ENCODE results near the gene GUCY2C. TPM values are rescaled to one million over a fixed set of nuclear protein-coding genes. Genes with fewer than 3 reads are reported as not detected.

GUCY2C gene
- total RNA-seq, 3 donors from 2014 or later: 1.3 TPM; not detected in 2

GRCh38 chr12:14665354-14666348, 30.7 kb downstream of the GUCY2C start:
- Histone ChIP-seq H3K4me3 (peak overlapping the region in 1 of 3 donors; percentile 29), H3K27me3 (no peaks in the 10 kb centered on the region), H3K27ac (no peak overlapping the region), H3K36me3 (no peaks in the 10 kb centered on the region), H3K4me1 (no peaks in the 10 kb centered on the region), H3K9me3 (no peaks in the 10 kb centered on the region)
- TF ChIP-seq, protein P1, sequence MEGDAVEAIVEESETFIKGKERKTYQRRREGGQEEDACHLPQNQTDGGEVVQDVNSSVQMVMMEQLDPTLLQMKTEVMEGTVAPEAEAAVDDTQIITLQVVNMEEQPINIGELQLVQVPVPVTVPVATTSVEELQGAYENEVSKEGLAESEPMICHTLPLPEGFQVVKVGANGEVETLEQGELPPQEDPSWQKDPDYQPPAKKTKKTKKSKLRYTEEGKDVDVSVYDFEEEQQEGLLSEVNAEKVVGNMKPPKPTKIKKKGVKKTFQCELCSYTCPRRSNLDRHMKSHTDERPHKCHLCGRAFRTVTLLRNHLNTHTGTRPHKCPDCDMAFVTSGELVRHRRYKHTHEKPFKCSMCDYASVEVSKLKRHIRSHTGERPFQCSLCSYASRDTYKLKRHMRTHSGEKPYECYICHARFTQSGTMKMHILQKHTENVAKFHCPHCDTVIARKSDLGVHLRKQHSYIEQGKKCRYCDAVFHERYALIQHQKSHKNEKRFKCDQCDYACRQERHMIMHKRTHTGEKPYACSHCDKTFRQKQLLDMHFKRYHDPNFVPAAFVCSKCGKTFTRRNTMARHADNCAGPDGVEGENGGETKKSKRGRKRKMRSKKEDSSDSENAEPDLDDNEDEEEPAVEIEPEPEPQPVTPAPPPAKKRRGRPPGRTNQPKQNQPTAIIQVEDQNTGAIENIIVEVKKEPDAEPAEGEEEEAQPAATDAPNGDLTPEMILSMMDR (IDR thresholded peaks at IDR 0.05): no peak
- TF ChIP-seq POLR2A (IDR thresholded peaks at IDR 0.05) (no peak), POLR2AphosphoS5 (IDR thresholded peaks at IDR 0.05) (no peak)
- intact Hi-C loops (cut with DNase I; ENCODE audit: low total_unique reads): loop anchor here (2.0 kb wide), 1 partner anchor 57 kb away; no protein-coding TSS in a partner anchor
- no peak for DNase-seq (ENCODE audit: low spot score in 2 of 2)

DNA sequence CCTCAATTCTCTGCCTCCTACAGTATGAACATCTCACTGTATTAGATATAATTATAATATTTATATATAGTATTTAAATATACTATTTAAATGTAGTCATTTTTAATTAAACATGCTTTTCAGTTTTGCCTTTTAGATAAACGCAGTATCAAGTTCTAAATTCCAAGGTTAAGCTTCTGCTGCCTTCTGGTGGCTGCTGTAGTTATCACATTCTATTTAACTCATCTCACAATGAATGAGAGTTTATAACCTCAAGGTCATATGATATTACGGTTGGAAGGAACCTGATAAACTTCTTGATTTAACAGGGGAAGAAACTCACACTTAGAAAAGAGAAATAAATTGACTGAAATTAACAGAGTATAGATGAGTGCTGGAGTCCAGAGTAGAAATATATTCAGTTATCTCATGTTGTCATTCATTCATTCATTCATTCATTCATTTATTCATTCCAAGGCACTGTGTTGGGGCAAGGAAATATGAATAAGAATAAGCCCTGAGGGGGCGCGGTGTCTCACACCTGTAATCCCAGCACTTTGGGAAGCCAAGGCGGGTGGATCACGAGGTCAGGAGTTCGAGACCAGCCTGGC, 31.9 kb downstream of the GUCY2C start:
- no peak overlapping the region for H3K27ac ChIP-seq
- no peak for DNase-seq (ENCODE audit: low spot score in 2 of 2)
- H3K9me3 ChIP-seq: no peaks in the 10 kb centered on the region
- intact Hi-C loops (cut with DNase I; ENCODE audit: low total_unique reads): loop anchor here (2.0 kb wide), 1 partner anchor 56 kb away; no protein-coding TSS in a partner anchor
- no peak for TF ChIP-seq POLR2A (IDR thresholded peaks at IDR 0.05)
- TF ChIP-seq, protein P1 (IDR thresholded peaks at IDR 0.05): peak in 2 of 3 donors; percentile 54 to 58
- no peaks in the 10 kb centered on the region for H3K36me3 ChIP-seq
- no peaks in the 10 kb centered on the region for H3K27me3 ChIP-seq
- H3K4me1 ChIP-seq: no peaks in the 10 kb centered on the region
- no peak overlapping the region for H3K4me3 ChIP-seq

DNA sequence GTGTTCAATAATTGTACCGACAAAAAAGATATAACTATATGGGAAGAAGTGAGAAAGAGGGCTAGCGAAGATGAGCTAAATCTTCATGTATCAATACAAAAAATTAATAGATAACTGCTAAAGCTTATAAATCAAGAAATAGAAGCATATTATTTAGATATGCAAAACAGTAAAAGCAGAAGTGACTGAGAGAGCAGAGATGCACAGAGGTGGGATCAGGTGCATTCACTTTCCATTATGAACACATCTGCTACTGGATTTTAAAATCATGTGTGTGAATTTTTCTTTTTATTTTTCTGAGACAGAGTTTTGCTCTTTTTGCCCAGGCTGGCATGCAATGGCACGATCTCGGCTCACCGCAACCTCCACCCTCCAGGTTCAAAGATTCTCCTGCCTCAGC, 33.4 kb downstream of the GUCY2C start:
- intact Hi-C loops (cut with DNase I; ENCODE audit: low total_unique reads): no loop called here

DNA sequence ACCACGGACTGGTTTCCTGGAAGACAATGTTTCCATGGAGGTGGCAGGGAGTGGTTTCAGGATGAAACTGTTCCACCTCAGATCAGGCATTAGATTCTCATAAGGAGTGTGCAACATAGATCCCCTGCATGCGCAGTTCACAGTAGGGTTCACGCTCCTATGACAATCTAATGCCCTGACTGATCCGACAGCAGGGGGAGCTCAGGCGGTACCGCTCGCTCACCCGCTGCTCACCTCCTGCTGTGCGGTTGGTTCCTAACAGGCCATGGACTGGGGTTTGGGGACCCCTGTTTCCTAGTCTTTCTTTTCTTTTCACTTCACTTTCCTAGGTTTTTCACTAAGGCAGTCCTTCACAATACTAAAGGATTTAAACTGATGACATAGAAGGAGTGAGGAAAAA, 39.6 kb downstream of the GUCY2C start:
- TF ChIP-seq POLR2AphosphoS5 (IDR thresholded peaks at IDR 0.05) (no peak), POLR2A (IDR thresholded peaks at IDR 0.05) (no peak)
- TF ChIP-seq, protein P1 (IDR thresholded peaks at IDR 0.05): no peak
- intact Hi-C loops (cut with DNase I; ENCODE audit: low total_unique reads): loop anchor here (5.0 kb wide), 1 partner anchor 405 kb away; no protein-coding TSS in a partner anchor
- Histone ChIP-seq H3K27ac (no peak overlapping the region), H3K36me3 (no peaks in the 10 kb centered on the region), H3K9me3 (no peaks in the 10 kb centered on the region), H3K27me3 (no peaks in the 10 kb centered on the region), H3K4me3 (no peak overlapping the region), H3K4me1 (no peaks in the 10 kb centered on the region)
- no peak for DNase-seq (ENCODE audit: low spot score in 2 of 2)

More for the DNA sequence above, 33.4 kb downstream of the GUCY2C start:
- H3K27ac ChIP-seq: no peak overlapping the region
- no peaks in the 10 kb centered on the region for H3K9me3 ChIP-seq
- H3K4me1 ChIP-seq: no peaks in the 10 kb centered on the region
- H3K4me3 ChIP-seq: no peak overlapping the region
- no peaks in the 10 kb centered on the region for H3K27me3 ChIP-seq
- TF ChIP-seq, protein P1 (IDR thresholded peaks at IDR 0.05): no peak
- no peak for TF ChIP-seq POLR2AphosphoS5 (IDR thresholded peaks at IDR 0.05)
- no peak for TF ChIP-seq POLR2A (IDR thresholded peaks at IDR 0.05)
- no peaks in the 10 kb centered on the region for H3K36me3 ChIP-seq
- DNase-seq (ENCODE audit: low spot score in 2 of 2): no peak

GRCh38 chr12:14655284-14655683, 41.1 kb downstream of the GUCY2C start:
- Histone ChIP-seq H3K27ac (no peak overlapping the region), H3K4me1 (no peaks in the 10 kb centered on the region), H3K36me3 (no peaks in the 10 kb centered on the region), H3K27me3 (no peaks in the 10 kb centered on the region), H3K4me3 (no peak overlapping the region), H3K9me3 (no peaks in the 10 kb centered on the region)
- TF ChIP-seq, protein P1 (IDR thresholded peaks at IDR 0.05): no peak
- no peak for TF ChIP-seq POLR2A (IDR thresholded peaks at IDR 0.05)
- TF ChIP-seq POLR2AphosphoS5 (IDR thresholded peaks at IDR 0.05): no peak
- intact Hi-C loops (cut with DNase I; ENCODE audit: low total_unique reads): loop anchor here (5.0 kb wide), 1 partner anchor 407 kb away; no protein-coding TSS in a partner anchor
- no peak for DNase-seq (ENCODE audit: low spot score in 2 of 2)
